GM21619 (cell line): ENCODE data around the gene COL6A2.

Experiments used
- ATAC-seq: cut with Tn5 transposase; IDR thresholded peaks from one replicate; pipeline ENCODE4 v1.9.1; 2021; ENCODE audit not compliant: unreplicated experiment

Gene COL6A2

GRCh38 chr21:46112725-46113215 is 14.9 kb downstream of the COL6A2 start:
- no peak for ATAC-seq

GRCh38 chr21:46113497-46114176 is 15.7 kb downstream of the COL6A2 start:
- ATAC-seq, result no peak

GRCh38 chr21:46114963-46115362 is 17.1 kb downstream of the COL6A2 start:
- no peak for ATAC-seq

GRCh38 chr21:46115441-46116188 is 17.7 kb downstream of the COL6A2 start:
- no peak for ATAC-seq

- ATAC-seq, result no peak
Observed at GRCh38 chr21:46116189-46116775, 18.4 kb downstream of the COL6A2 start.

- no peak for ATAC-seq
Observed at GRCh38 chr21:46116776-46117585, 19.1 kb downstream of the COL6A2 start.

- ATAC-seq, result no peak
Observed at GRCh38 chr21:46117586-46118315, 19.8 kb downstream of the COL6A2 start.

GRCh38 chr21:46118316-46119143 is 20.6 kb downstream of the COL6A2 start:
- ATAC-seq, result no peak

GRCh38 chr21:46119144-46119636 is 21.3 kb downstream of the COL6A2 start:
- ATAC-seq, result no peak

- ATAC-seq, result no peak
Observed at GRCh38 chr21:46119637-46120271, 21.8 kb downstream of the COL6A2 start.

- no peak for ATAC-seq
Observed at GRCh38 chr21:46120301-46121285, 22.7 kb downstream of the COL6A2 start.

- no peak for ATAC-seq
Observed at GRCh38 chr21:46121286-46122221, 23.6 kb downstream of the COL6A2 start.

GRCh38 chr21:46122237-46122671 is 24.3 kb downstream of the COL6A2 start:
- no peak for ATAC-seq

- no peak for ATAC-seq
Observed at GRCh38 chr21:46122758-46123683, 25.1 kb downstream of the COL6A2 start.

GRCh38 chr21:46124083-46124925 is 26.4 kb downstream of the COL6A2 start:
- no peak for ATAC-seq
